Measurements from ENCODE around the gene FPR2. TPM values are rescaled to one million over a fixed set of nuclear protein-coding genes. Genes with fewer than 3 reads are reported as not detected.

Gene FPR2
- total and polyA plus RNA-seq, 9 of the 15 experiments (the other 6 are each of a cell fraction or from before 2014, with no cell fraction given), result 0.03 to 0.15 (median 0.07) TPM; not detected in 6

DNA sequence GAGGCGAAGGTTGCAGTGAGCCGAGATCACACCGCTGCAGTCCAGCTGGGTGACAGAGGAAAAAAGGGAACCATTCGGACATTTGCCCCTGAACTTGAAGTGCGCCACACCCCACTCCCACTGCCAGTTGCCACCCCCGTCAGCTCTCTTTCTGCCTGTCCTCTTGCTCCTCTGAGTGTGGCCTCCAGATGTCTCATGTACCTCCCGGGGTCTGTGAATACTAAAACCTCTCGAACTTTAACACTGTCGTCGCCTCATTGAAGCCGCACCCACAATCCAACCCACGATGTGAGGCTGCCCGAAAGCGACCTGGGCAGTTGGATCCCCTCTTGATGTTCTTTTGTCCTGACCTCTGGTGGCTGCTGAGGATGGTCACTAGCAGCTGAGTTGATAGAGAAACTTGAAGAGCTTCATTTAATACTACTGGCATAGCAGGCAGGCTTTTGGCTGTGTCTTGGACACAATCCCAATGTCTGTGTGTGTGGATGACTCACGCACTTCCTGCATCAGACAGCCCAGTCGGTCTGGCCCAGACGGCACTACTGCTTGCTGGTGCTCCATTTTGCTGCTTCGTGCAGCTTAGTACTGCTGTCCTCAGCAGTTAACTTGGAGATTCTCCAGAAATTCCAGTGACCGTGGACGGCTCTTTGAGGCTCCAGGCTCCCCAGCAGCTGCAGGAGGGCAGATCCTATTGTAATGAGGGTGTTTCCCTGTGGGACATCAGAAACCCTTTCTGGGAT is 38.2 kb downstream of the FPR2 start (continued):
- TF ChIP-seq, protein P1, sequence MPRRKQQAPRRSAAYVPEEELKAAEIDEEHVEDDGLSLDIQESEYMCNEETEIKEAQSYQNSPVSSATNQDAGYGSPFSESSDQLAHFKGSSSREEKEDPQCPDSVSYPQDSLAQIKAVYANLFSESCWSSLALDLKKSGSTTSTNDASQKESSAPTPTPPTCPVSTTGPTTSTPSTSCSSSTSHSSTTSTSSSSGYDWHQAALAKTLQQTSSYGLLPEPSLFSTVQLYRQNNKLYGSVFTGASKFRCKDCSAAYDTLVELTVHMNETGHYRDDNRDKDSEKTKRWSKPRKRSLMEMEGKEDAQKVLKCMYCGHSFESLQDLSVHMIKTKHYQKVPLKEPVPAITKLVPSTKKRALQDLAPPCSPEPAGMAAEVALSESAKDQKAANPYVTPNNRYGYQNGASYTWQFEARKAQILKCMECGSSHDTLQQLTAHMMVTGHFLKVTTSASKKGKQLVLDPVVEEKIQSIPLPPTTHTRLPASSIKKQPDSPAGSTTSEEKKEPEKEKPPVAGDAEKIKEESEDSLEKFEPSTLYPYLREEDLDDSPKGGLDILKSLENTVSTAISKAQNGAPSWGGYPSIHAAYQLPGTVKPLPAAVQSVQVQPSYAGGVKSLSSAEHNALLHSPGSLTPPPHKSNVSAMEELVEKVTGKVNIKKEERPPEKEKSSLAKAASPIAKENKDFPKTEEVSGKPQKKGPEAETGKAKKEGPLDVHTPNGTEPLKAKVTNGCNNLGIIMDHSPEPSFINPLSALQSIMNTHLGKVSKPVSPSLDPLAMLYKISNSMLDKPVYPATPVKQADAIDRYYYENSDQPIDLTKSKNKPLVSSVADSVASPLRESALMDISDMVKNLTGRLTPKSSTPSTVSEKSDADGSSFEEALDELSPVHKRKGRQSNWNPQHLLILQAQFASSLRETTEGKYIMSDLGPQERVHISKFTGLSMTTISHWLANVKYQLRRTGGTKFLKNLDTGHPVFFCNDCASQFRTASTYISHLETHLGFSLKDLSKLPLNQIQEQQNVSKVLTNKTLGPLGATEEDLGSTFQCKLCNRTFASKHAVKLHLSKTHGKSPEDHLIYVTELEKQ (CRISPR knock-in tag; IDR thresholded peaks at IDR 0.05), result no peak
- no peak for TF ChIP-seq ZNF263 (CRISPR knock-in tag; IDR thresholded peaks at IDR 0.05; ENCODE audit: borderline replicate concordance)
- TF ChIP-seq DIDO1 (tag; IDR thresholded peaks at IDR 0.05; ENCODE audit: low read depth), result 0 out of 2 replicates have a peak, but pooled peaks have one; percentile 22
- TF ChIP-seq KLF13 (tag; IDR thresholded peaks at IDR 0.05; ENCODE audit: borderline replicate concordance, low read depth), result no peak
- TF ChIP-seq ZNF239 (CRISPR knock-in tag; IDR thresholded peaks at IDR 0.05), result peak; percentile 47; the same call in 1 of the 2 replicates
- TF ChIP-seq, protein P2, sequence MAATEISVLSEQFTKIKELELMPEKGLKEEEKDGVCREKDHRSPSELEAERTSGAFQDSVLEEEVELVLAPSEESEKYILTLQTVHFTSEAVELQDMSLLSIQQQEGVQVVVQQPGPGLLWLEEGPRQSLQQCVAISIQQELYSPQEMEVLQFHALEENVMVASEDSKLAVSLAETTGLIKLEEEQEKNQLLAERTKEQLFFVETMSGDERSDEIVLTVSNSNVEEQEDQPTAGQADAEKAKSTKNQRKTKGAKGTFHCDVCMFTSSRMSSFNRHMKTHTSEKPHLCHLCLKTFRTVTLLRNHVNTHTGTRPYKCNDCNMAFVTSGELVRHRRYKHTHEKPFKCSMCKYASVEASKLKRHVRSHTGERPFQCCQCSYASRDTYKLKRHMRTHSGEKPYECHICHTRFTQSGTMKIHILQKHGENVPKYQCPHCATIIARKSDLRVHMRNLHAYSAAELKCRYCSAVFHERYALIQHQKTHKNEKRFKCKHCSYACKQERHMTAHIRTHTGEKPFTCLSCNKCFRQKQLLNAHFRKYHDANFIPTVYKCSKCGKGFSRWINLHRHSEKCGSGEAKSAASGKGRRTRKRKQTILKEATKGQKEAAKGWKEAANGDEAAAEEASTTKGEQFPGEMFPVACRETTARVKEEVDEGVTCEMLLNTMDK (IDR thresholded peaks at IDR 0.05; ENCODE audit: borderline replicate concordance, insufficient read depth, low read depth, low read length, poor library complexity, severe bottlenecking), result no peak
- TF ChIP-seq ZNF431 (CRISPR knock-in tag; IDR thresholded peaks at IDR 0.05), result no peak
- TF ChIP-seq, protein P3, sequence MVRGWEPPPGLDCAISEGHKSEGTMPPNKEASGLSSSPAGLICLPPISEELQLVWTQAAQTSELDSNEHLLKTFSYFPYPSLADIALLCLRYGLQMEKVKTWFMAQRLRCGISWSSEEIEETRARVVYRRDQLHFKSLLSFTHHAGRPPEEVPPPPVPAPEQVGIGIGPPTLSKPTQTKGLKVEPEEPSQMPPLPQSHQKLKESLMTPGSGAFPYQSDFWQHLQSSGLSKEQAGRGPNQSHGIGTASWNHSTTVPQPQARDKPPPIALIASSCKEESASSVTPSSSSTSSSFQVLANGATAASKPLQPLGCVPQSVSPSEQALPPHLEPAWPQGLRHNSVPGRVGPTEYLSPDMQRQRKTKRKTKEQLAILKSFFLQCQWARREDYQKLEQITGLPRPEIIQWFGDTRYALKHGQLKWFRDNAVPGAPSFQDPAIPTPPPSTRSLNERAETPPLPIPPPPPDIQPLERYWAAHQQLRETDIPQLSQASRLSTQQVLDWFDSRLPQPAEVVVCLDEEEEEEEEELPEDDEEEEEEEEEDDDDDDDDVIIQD (CRISPR knock-in tag; IDR thresholded peaks at IDR 0.05), result no peak
- no peak for TF ChIP-seq ZNF778 (CRISPR knock-in tag; IDR thresholded peaks at IDR 0.05)
- TF ChIP-seq, protein P4, sequence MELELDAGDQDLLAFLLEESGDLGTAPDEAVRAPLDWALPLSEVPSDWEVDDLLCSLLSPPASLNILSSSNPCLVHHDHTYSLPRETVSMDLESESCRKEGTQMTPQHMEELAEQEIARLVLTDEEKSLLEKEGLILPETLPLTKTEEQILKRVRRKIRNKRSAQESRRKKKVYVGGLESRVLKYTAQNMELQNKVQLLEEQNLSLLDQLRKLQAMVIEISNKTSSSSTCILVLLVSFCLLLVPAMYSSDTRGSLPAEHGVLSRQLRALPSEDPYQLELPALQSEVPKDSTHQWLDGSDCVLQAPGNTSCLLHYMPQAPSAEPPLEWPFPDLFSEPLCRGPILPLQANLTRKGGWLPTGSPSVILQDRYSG (tag; conservative IDR thresholded peaks at IDR 0.05; ENCODE audit: low read depth), result no peak; the same call in none of the 2 replicates
- TF ChIP-seq, protein P5, sequence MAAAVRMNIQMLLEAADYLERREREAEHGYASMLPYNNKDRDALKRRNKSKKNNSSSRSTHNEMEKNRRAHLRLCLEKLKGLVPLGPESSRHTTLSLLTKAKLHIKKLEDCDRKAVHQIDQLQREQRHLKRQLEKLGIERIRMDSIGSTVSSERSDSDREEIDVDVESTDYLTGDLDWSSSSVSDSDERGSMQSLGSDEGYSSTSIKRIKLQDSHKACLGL (CRISPR knock-in tag; IDR thresholded peaks at IDR 0.05; ENCODE audit: borderline replicate concordance, poor library complexity, severe bottlenecking), result no peak
- TF ChIP-seq POLR2B (IDR thresholded peaks at IDR 0.05; ENCODE audit: low read depth, partially characterized antibody), result peak; percentile 16
- no peak for TF ChIP-seq FOXJ3 (CRISPR knock-in tag; IDR thresholded peaks at IDR 0.05)
- TF ChIP-seq KLF6 (CRISPR knock-in tag; IDR thresholded peaks at IDR 0.05; ENCODE audit: borderline replicate concordance), result peak; percentile 53; the same call in 1 of the 2 replicates
- TF ChIP-seq SMARCB1 (IDR thresholded peaks at IDR 0.05; ENCODE audit: insufficient read length, low read depth), result no peak
- TF ChIP-seq, protein P6, sequence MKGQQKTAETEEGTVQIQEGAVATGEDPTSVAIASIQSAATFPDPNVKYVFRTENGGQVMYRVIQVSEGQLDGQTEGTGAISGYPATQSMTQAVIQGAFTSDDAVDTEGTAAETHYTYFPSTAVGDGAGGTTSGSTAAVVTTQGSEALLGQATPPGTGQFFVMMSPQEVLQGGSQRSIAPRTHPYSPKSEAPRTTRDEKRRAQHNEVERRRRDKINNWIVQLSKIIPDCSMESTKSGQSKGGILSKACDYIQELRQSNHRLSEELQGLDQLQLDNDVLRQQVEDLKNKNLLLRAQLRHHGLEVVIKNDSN (CRISPR knock-in tag; IDR thresholded peaks at IDR 0.05), result no peak

Data from K562 (cell line).